GM23248 (cell line): ENCODE measurements around the gene FARP1. TPM values are rescaled to one million over a fixed set of nuclear protein-coding genes. Genes with fewer than 3 reads are reported as not detected.

Experiments
- DNase-seq: peaks from one replicate; pipeline ENCODE4 v3.0.0-alpha.2; 2015
- H2AFZ ChIP-seq: fragments of 200-600 bp; sonication (generic); 2 replicates; pipeline ENCODE4 v1.6.1; 2016; ENCODE audit warnings: antibody characterized with exemption
- H3F3A ChIP-seq: fragments of 200-600 bp; sonication (generic); 2 replicates; pipeline ENCODE4 v1.6.1; 2016; ENCODE audit warnings: mild to moderate bottlenecking, antibody characterized with exemption, mixed run types; ENCODE audit not compliant: insufficient read depth
- H3K27ac ChIP-seq: fragments of 200-600 bp; sonication (generic); 2 replicates; pipeline ENCODE4 v1.5.1; 2016; ENCODE audit warnings: mild to moderate bottlenecking
- H3K27me3 ChIP-seq: fragments of 200-600 bp; sonication (generic); replicated peaks from 2 replicates; pipeline ENCODE4 v1.6.1; 2016; ENCODE audit warnings: mild to moderate bottlenecking; ENCODE audit not compliant: insufficient read depth
- H3K36me3 ChIP-seq: fragments of 200-600 bp; sonication (generic); 2 replicates; pipeline ENCODE4 v1.6.1; 2016; ENCODE audit warnings: low read depth, mild to moderate bottlenecking
- H3K4me1 ChIP-seq: fragments of 200-600 bp; sonication (generic); 2 replicates; pipeline ENCODE4 v1.6.1; 2016; ENCODE audit warnings: mild to moderate bottlenecking; ENCODE audit not compliant: insufficient read depth
- H3K4me2 ChIP-seq: fragments of 200-600 bp; sonication (generic); one replicate; pipeline ENCODE4 v1.6.1; 2016; ENCODE audit warnings: mild to moderate bottlenecking; ENCODE audit not compliant: unreplicated experiment
- H3K4me3 ChIP-seq: fragments of 200-600 bp; sonication (generic); 2 replicates; pipeline ENCODE4 v1.5.1; 2016; ENCODE audit warnings: mild to moderate bottlenecking
- H3K79me2 ChIP-seq: fragments of 200-600 bp; sonication (generic); 2 replicates; pipeline ENCODE4 v1.6.1; 2016; ENCODE audit warnings: mild to moderate bottlenecking; ENCODE audit not compliant: insufficient read depth
- H3K9ac ChIP-seq: fragments of 200-600 bp; sonication (generic); 2 replicates; pipeline ENCODE4 v1.6.1; 2016; ENCODE audit warnings: mild to moderate bottlenecking
- H3K9me2 ChIP-seq: fragments of 200-600 bp; sonication (generic); 2 replicates; pipeline ENCODE4 v1.6.1; 2016; ENCODE audit warnings: mixed run types, mild to moderate bottlenecking, moderate library complexity; ENCODE audit not compliant: insufficient read depth
- H3K9me3 ChIP-seq: fragments of 200-600 bp; sonication (generic); one replicate; pipeline ENCODE4 v1.6.1; 2017; ENCODE audit warnings: low read depth
- H4K20me1 ChIP-seq: fragments of 200-600 bp; sonication (generic); 2 replicates; pipeline ENCODE4 v1.6.0; 2016; ENCODE audit not compliant: insufficient read depth
- EZH2 ChIP-seq: fragments of 200-600 bp; sonication (generic); IDR thresholded peaks from 2 replicates; pipeline ENCODE4 v1.6.1; 2018; ENCODE audit warnings: antibody characterized with exemption, mild to moderate bottlenecking; ENCODE audit not compliant: insufficient read depth, poor library complexity, severe bottlenecking
- EZH2phosphoT487 ChIP-seq: fragments of 200-600 bp; sonication (generic); IDR thresholded peaks from 2 replicates; pipeline ENCODE4 v1.6.1; 2018; ENCODE audit warnings: antibody characterized with exemption, moderate library complexity, mild to moderate bottlenecking, low read depth; ENCODE audit not compliant: insufficient read depth
- WGBS, 2 experiments: methylation state at CpG; one replicate each; pipeline ENCODE4 v1.1.6; 2015 to 2017; ENCODE audit warnings: low lambda C conversion rate in 2 of 2, low coverage in 1 of 2; ENCODE audit errors: missing lambda C conversion rate in 2 of 2; 5-methylcytosine and 5-hydroxymethylcytosine counted together
- in situ Hi-C: fragments of 300-500 bp; cut with MboI; formaldehyde crosslinking; loops from 2 replicates; pipeline ENCODE4 v1.15.0; 2020
- polyA plus RNA-seq: library from polyadenylated mRNA; unstranded; fragments of >200 nt; fragmentation: Nextera tagmentation; extraction: Ambion mirVana; gene quantifications from 2 replicates; pipeline ENCODE4 v1.2.1, GENCODE V29; 2016
- total RNA-seq: library from RNA; depleted of rRNA; stranded (reverse); fragments of >200 nt; shearing (Covaris generic); gene quantifications from 2 replicates; pipeline ENCODE4 v1.2.3, GENCODE V29; 2014

The FARP1 gene
- total and polyA plus RNA-seq, 2 experiments from 2014 or later, result 53.7 to 56.6 TPM

DNA sequence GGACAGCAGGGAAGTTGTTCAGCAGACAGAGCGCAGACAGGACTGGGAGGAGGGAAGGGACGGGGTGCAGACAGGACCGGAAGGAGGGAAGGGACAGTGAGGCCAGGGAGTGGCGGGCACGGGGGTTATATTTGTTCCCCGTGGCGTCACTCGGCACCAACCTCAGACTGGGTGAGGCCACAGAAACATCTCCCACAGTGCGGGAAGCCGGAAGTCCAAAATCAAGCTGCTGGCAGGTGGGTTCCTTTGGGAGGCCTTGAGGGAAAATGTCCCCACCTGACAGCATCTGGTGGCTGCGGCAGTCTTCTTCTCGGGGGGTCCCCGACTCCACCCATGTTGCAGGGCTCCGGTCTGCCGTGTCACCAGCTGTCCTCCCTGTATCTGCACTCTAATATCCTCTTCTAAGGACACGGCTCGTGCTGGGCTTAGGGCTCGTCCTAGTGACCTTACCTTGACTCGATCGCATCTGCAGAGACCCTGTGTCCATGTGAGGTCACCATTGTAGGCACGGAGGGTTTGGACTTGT lies 301.0 kb downstream of the FARP1 start:
- H3K9me3 ChIP-seq, result no peaks in the 10 kb centered on the region
- H2AFZ ChIP-seq, result peak overlapping the region; percentile 48; the same call in 1 of the 2 replicates
- peak overlapping the region; percentile 58 for H3K4me2 ChIP-seq
- no peak overlapping the region for H3K4me3 ChIP-seq
- no peaks in the 10 kb centered on the region for H3K9me2 ChIP-seq
- 66 to 76% methylated on average over 20 to 21 of the region's 21 CpGs for WGBS, 2 experiments
- H3K4me1 ChIP-seq, result peaks cover 18% of the 10 kb centered on the region; the same call in 1 of the 2 replicates
- no peak for TF ChIP-seq EZH2phosphoT487
- H3K36me3 ChIP-seq, result 0 out of 2 replicates have a peak, but pooled peaks cover 8% of the 10 kb centered on the region
- peaks cover 16% of the 10 kb centered on the region; the same call in 1 of the 2 replicates for H3F3A ChIP-seq
- no peaks in the 10 kb centered on the region; the same call in 1 of the 2 replicates for H3K79me2 ChIP-seq
- no peak for DNase-seq
- H3K9ac ChIP-seq, result peak overlapping the region; percentile 85
- in situ Hi-C loops, result no loop called here
- peak overlapping the region; percentile 98 for H3K27ac ChIP-seq
- H3K27me3 ChIP-seq, result no peaks in the 10 kb centered on the region
- H4K20me1 ChIP-seq, result no peaks in the 10 kb centered on the region

DNA sequence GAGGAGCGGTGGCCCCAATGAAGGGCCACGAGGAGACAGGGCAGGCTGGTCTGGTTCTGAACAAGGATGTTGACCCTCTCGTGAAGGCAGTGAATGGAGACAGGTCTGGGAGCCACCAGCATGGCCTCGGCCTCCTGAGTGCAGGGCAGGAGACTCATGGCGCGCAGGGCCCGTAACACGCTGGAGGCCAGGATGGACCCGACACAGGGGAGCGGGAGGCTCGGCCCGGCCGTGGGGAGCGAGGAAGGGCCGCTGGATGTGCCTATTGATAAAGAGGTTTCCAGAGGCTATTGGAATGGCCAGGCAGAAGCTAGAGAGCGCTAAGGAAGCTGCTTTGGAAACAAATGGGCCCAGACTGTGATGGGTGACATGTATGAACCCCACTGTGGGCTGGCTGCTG lies 301.5 kb downstream of the FARP1 start:
- H3K79me2 ChIP-seq, result peaks cover under 1% of the 10 kb centered on the region
- no peak overlapping the region for H3K4me2 ChIP-seq
- WGBS, 2 experiments, result 94 to 97% methylated on average over 13 to 16 of the region's 16 CpGs
- H3K36me3 ChIP-seq, result 0 out of 2 replicates have a peak, but pooled peaks cover 13% of the 10 kb centered on the region
- TF ChIP-seq EZH2phosphoT487 (no peak), EZH2 (no peak)
- H4K20me1 ChIP-seq, result no peaks in the 10 kb centered on the region
- no peak for DNase-seq
- H3K9ac ChIP-seq, result peak overlapping the region; percentile 85
- in situ Hi-C loops, result no loop called here
- no peak overlapping the region for H3K4me3 ChIP-seq
- peaks cover 22% of the 10 kb centered on the region for H3F3A ChIP-seq
- no peaks in the 10 kb centered on the region for H3K9me2 ChIP-seq
- no peaks in the 10 kb centered on the region for H3K27me3 ChIP-seq
- H3K9me3 ChIP-seq, result no peaks in the 10 kb centered on the region
- peaks cover 18% of the 10 kb centered on the region; the same call in 1 of the 2 replicates for H3K4me1 ChIP-seq
- peak overlapping the region; percentile 98 for H3K27ac ChIP-seq
- no peak overlapping the region for H2AFZ ChIP-seq

DNA sequence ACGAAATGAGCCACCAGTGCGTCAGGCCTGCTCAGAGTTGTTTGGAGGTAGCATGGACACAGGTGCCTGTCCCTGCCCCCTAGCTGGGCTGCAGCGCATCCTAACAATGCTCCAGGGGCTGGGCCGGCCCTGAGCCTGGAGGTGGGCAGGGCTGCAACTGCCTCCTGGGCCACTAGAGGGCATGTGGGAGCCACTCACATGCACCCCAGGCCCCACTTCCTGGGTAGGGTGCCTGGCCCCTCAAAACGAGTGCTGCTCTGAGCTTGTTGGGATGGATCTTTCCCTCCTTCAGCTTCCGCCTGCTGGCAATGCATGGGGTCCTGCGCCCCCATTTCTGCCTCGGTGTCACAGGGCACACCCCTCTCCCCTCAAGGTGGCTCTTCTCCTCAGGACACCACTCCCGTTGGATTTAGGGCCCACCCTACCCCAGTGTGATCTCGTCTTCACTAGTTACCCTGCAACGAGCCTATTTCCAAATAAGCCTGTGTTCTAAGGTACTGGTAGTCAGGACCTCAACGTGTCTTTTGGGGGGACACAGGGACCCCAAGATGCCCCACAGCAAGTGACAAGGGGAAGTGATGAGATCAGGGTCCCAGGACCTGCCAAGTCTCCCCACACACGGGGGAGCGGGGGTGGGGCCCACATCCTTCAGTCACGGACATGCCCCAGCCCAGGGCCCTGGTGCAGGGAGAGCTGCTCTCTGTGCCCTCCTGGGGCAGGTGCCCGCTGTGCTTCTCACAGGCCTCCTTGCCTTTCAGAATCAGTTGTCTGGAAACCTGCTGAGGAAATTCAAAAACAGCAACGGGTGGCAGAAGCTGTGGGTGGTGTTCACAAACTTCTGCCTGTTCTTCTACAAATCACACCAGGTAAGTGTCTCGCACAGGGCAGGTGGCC lies 302.7 kb downstream of the FARP1 start:
- DNase-seq, result peak; percentile 79
- H2AFZ ChIP-seq, result no peak overlapping the region

DNA sequence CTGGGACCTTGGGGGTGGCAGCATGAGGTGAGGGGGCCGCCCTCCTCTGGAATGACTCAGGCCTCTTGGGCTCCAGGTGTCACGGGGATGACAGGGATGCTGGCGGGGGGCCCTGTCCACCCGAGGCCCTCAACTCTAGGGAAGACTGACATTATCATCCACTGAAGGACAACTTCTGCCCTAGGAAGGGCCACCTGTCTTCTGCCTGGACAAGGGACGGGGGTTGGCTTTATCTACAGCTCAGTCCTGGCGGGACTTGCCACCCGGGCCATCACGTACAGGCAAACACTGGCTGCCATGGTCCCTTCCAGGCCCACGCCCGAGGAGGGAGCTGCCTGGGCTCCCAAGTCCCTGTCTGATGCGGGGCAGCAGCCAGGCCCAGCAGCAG lies 303.3 kb downstream of the FARP1 start:
- in situ Hi-C loops, result loop anchor here (5.0 kb wide), 1 partner anchor 221 kb away; no protein-coding TSS in a partner anchor
- Histone ChIP-seq H3K4me1 (peaks cover 32% of the 10 kb centered on the region), H3K4me3 (no peak overlapping the region), H2AFZ (no peak overlapping the region), H3K27me3 (no peaks in the 10 kb centered on the region), H3K27ac (no peak overlapping the region), H3K36me3 (0 out of 2 replicates have a peak, but pooled peaks cover 15% of the 10 kb centered on the region), H3F3A (peaks cover 40% of the 10 kb centered on the region), H3K4me2 (no peak overlapping the region), H3K9me2 (no peaks in the 10 kb centered on the region), H3K79me2 (peaks cover 17% of the 10 kb centered on the region), H3K9me3 (no peaks in the 10 kb centered on the region), H3K9ac (peak overlapping the region; percentile 38; the same call in 1 of the 2 replicates), H4K20me1 (no peaks in the 10 kb centered on the region)
- 89 to 92% methylated on average over 9 to 11 of the region's 11 CpGs for WGBS, 2 experiments
- DNase-seq, result no peak
- no peak for TF ChIP-seq EZH2
- no peak for TF ChIP-seq EZH2phosphoT487

More for the DNA sequence above, 302.7 kb downstream of the FARP1 start:
- Histone ChIP-seq H4K20me1 (no peaks in the 10 kb centered on the region), H3K4me3 (no peak overlapping the region), H3K9ac (peak overlapping the region; percentile 44; the same call in 1 of the 2 replicates), H3K36me3 (0 out of 2 replicates have a peak, but pooled peaks cover 15% of the 10 kb centered on the region), H3K4me2 (no peak overlapping the region), H3K9me3 (no peaks in the 10 kb centered on the region), H3F3A (peaks cover 34% of the 10 kb centered on the region), H3K27me3 (no peaks in the 10 kb centered on the region), H3K4me1 (peaks cover 25% of the 10 kb centered on the region), H3K9me2 (no peaks in the 10 kb centered on the region), H3K79me2 (peaks cover 13% of the 10 kb centered on the region), H3K27ac (peak overlapping the region; percentile 98)
- in situ Hi-C loops, result loop anchor here (5.0 kb wide), 1 partner anchor 222 kb away; no protein-coding TSS in a partner anchor
- TF ChIP-seq EZH2phosphoT487, result no peak
- TF ChIP-seq EZH2, result no peak
- 18 to 20% methylated on average over 17 to 18 of the region's 18 CpGs for WGBS, 2 experiments
